ENCODE results near the gene ARHGAP26.

ARHGAP26 gene

GRCh38 chr5:142758796-142759145 is 11.4 kb upstream of the ARHGAP26 start:
- Histone ChIP-seq H3K4me1 (ENCODE audit: insufficient read depth, low read length) (no peaks in the 10 kb centered on the region), H3K27me3 (ENCODE audit: insufficient read depth, low read length) (no peaks in the 10 kb centered on the region), H3K9me3 (ENCODE audit: low read length) (no peaks in the 10 kb centered on the region), H3K36me3 (ENCODE audit: insufficient read depth, low read length) (no peaks in the 10 kb centered on the region), H3K4me3 (ENCODE audit: low read length) (no peak overlapping the region), H2AFZ (ENCODE audit: low read depth, low read length) (no peak overlapping the region)

DNA sequence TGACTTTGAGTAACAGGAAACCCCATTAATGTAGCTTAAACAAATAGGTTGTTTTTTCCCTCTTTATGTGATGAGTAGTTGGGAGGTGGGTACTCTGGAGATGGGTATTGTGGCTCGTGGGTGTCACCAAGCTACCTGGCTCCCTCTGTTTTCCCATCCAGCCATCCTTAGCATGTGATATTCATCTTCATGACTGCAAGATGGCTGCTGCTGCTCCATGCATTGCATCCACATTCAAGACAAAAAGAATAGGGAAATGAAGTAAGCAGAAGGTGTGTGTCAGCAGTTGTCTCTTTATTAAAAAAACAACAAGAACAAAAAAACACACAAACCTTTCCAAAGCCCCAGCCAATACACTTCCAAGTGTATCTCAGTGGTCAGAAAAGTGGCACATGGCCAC is 6.5 kb upstream of the ARHGAP26 start:
- Histone ChIP-seq H3K36me3 (ENCODE audit: insufficient read depth, low read length) (no peaks in the 10 kb centered on the region), H3K9me3 (ENCODE audit: low read length) (no peaks in the 10 kb centered on the region), H3K27me3 (ENCODE audit: insufficient read depth, low read length) (no peaks in the 10 kb centered on the region), H3K4me1 (ENCODE audit: insufficient read depth, low read length) (no peaks in the 10 kb centered on the region), H3K4me3 (ENCODE audit: low read length) (no peak overlapping the region), H2AFZ (ENCODE audit: low read depth, low read length) (no peak overlapping the region)

DNA sequence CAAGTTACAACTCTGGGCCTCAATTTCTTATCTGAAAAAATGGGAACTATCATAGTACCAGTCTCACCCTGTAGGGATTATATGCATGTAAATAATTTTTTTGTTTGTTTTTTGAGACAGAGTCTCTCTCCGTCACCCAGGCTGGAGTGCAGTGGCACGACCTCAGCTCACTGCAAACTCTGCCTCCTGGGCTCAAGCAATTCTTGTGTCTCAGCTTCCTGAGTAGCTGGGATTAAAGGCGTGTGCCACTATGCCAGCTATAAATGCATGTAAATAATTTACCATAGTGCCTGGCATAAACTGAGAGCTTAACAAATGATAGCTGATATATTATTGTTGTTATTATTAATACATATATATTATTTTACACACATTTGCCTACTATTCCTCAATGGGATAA is 3.0 kb upstream of the ARHGAP26 start:
- Histone ChIP-seq H3K4me1 (ENCODE audit: insufficient read depth, low read length) (peaks cover 16% of the 10 kb centered on the region), H2AFZ (ENCODE audit: low read depth, low read length) (no peak overlapping the region), H3K9me3 (ENCODE audit: low read length) (no peaks in the 10 kb centered on the region), H3K4me3 (ENCODE audit: low read length) (no peak overlapping the region), H3K36me3 (ENCODE audit: insufficient read depth, low read length) (no peaks in the 10 kb centered on the region), H3K27me3 (ENCODE audit: insufficient read depth, low read length) (no peaks in the 10 kb centered on the region)

DNA sequence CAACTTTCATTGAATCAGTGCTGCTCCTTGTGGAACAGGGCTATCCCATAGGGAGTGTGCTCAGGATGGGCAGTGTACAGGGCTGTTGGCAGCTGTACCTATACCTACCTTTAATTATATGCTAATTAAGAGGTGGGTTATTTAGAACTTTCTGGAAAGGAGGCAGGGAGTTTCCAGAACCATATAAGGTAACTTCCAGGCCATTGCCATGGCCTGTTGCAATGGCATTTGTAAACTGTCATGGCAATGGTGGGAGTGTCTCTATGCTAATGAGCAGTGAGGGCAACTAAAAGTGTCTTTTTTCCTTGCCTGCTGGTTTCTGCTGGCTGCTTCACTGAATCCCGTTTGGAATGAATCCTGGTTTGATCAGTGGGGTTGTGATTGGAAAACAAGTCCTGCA is 2.3 kb upstream of the ARHGAP26 start:
- Histone ChIP-seq H3K9me3 (ENCODE audit: low read length) (no peaks in the 10 kb centered on the region), H3K36me3 (ENCODE audit: insufficient read depth, low read length) (no peaks in the 10 kb centered on the region), H3K27me3 (ENCODE audit: insufficient read depth, low read length) (no peaks in the 10 kb centered on the region), H3K4me1 (ENCODE audit: insufficient read depth, low read length) (peaks cover 18% of the 10 kb centered on the region), H2AFZ (ENCODE audit: low read depth, low read length) (no peak overlapping the region), H3K4me3 (ENCODE audit: low read length) (no peak overlapping the region)

- Histone ChIP-seq H2AFZ (ENCODE audit: low read depth, low read length) (peak overlapping the region; percentile 96), H3K9me3 (ENCODE audit: low read length) (no peaks in the 10 kb centered on the region), H3K27me3 (ENCODE audit: insufficient read depth, low read length) (no peaks in the 10 kb centered on the region), H3K4me1 (ENCODE audit: insufficient read depth, low read length) (peaks cover 18% of the 10 kb centered on the region), H3K36me3 (ENCODE audit: insufficient read depth, low read length) (no peaks in the 10 kb centered on the region), H3K4me3 (ENCODE audit: low read length) (peak overlapping the region; percentile 71)
Measured at GRCh38 chr5:142769251-142769792, 855 bp upstream of the ARHGAP26 start.

- Histone ChIP-seq H3K36me3 (ENCODE audit: insufficient read depth, low read length) (no peaks in the 10 kb centered on the region), H2AFZ (ENCODE audit: low read depth, low read length) (peak overlapping the region; percentile 96), H3K27me3 (ENCODE audit: insufficient read depth, low read length) (no peaks in the 10 kb centered on the region), H3K4me3 (ENCODE audit: low read length) (peak overlapping the region; percentile 71), H3K4me1 (ENCODE audit: insufficient read depth, low read length) (peaks cover 18% of the 10 kb centered on the region), H3K9me3 (ENCODE audit: low read length) (no peaks in the 10 kb centered on the region)
Measured at GRCh38 chr5:142770650-142771609, 753 bp downstream of the ARHGAP26 start.

GRCh38 chr5:142771666-142772065 is 1.5 kb downstream of the ARHGAP26 start:
- peak overlapping the region; percentile 71 for H3K4me3 ChIP-seq (ENCODE audit: low read length)
- H2AFZ ChIP-seq (ENCODE audit: low read depth, low read length) = peak overlapping the region; percentile 96
- no peaks in the 10 kb centered on the region for H3K9me3 ChIP-seq (ENCODE audit: low read length)
- no peaks in the 10 kb centered on the region for H3K36me3 ChIP-seq (ENCODE audit: insufficient read depth, low read length)
- peaks cover 18% of the 10 kb centered on the region for H3K4me1 ChIP-seq (ENCODE audit: insufficient read depth, low read length)
- H3K27me3 ChIP-seq (ENCODE audit: insufficient read depth, low read length) = no peaks in the 10 kb centered on the region

- Histone ChIP-seq H3K9me3 (ENCODE audit: low read length) (no peaks in the 10 kb centered on the region), H3K27me3 (ENCODE audit: insufficient read depth, low read length) (no peaks in the 10 kb centered on the region), H3K4me1 (ENCODE audit: insufficient read depth, low read length) (peaks cover 18% of the 10 kb centered on the region), H3K36me3 (ENCODE audit: insufficient read depth, low read length) (no peaks in the 10 kb centered on the region), H3K4me3 (ENCODE audit: low read length) (no peak overlapping the region), H2AFZ (ENCODE audit: low read depth, low read length) (no peak overlapping the region)
Measured at GRCh38 chr5:142772446-142773293, 2.5 kb downstream of the ARHGAP26 start.

DNA sequence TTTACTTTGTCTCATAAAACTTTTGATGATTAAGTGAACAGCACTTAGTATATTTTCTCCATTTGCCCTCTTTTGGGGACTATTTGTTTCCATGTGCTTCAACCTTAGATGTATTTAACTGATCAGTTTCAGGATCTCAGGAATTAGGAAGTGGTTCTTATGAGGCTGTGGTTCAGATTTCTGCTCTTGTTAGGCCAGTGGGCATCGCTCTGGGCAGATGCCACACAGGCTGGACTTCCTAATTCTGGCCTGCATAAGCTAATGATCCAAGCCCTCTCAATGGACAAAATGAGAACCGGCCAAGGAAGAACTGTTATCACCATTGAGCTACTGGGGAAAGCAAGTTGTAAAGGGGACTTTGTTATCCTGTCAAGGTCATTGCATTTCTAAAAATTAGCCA is 6.9 kb downstream of the ARHGAP26 start:
- no peak overlapping the region for H3K4me3 ChIP-seq (ENCODE audit: low read length)
- no peaks in the 10 kb centered on the region for H3K27me3 ChIP-seq (ENCODE audit: insufficient read depth, low read length)
- H3K9me3 ChIP-seq (ENCODE audit: low read length) = no peaks in the 10 kb centered on the region
- H3K4me1 ChIP-seq (ENCODE audit: insufficient read depth, low read length) = peaks cover 8% of the 10 kb centered on the region
- H2AFZ ChIP-seq (ENCODE audit: low read depth, low read length) = no peak overlapping the region
- no peaks in the 10 kb centered on the region for H3K36me3 ChIP-seq (ENCODE audit: insufficient read depth, low read length)

DNA sequence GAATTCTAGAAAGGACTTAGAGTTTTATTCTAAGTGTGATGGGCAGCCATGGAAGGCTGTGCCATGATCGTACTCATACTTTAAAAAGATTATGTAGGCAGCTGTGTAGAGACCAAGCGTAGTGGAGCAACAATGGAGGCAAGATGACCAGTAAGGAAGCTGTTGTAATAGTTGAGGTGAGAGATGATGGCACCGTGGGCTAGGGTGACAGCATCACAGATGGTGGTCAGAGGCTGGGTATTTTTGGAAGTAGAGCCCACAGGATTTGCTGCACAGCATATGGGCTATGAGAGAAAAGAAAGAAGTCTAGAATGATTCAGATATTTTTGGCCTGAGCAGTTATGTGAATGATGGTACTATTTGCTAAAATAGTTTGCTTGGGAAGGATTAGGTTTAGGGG is 7.7 kb downstream of the ARHGAP26 start:
- peaks cover 5% of the 10 kb centered on the region for H3K4me1 ChIP-seq (ENCODE audit: insufficient read depth, low read length)
- H3K4me3 ChIP-seq (ENCODE audit: low read length) = no peak overlapping the region
- H2AFZ ChIP-seq (ENCODE audit: low read depth, low read length) = no peak overlapping the region
- no peaks in the 10 kb centered on the region for H3K9me3 ChIP-seq (ENCODE audit: low read length)
- no peaks in the 10 kb centered on the region for H3K36me3 ChIP-seq (ENCODE audit: insufficient read depth, low read length)
- H3K27me3 ChIP-seq (ENCODE audit: insufficient read depth, low read length) = no peaks in the 10 kb centered on the region

GRCh38 chr5:142779163-142779840 is 9.1 kb downstream of the ARHGAP26 start:
- H3K27me3 ChIP-seq (ENCODE audit: insufficient read depth, low read length) = no peaks in the 10 kb centered on the region
- H3K4me1 ChIP-seq (ENCODE audit: insufficient read depth, low read length) = peaks cover 16% of the 10 kb centered on the region
- no peak overlapping the region for H3K4me3 ChIP-seq (ENCODE audit: low read length)
- no peak overlapping the region for H2AFZ ChIP-seq (ENCODE audit: low read depth, low read length)
- H3K36me3 ChIP-seq (ENCODE audit: insufficient read depth, low read length) = no peaks in the 10 kb centered on the region
- no peaks in the 10 kb centered on the region for H3K9me3 ChIP-seq (ENCODE audit: low read length)

DNA sequence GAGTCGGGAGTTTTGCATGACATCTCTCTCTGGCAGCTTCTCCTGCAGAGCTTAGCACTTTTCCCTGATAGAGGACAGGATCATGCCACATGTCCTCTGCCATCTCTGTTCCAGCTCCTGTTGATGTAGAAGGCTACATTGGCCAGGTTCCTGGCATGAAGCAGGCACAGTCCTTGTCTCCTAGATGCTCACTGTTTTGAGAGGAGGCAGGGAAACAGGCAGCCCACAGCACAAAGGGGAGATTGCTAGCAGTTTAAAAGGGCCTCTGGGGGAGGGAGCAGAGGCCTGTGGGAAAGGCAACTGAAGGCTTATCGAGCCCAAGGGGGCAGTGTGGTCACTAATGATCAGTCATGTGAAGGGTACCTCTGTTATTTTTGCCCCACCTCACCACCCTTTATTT is 10.7 kb downstream of the ARHGAP26 start:
- H3K36me3 ChIP-seq (ENCODE audit: insufficient read depth, low read length) = no peaks in the 10 kb centered on the region
- H3K27me3 ChIP-seq (ENCODE audit: insufficient read depth, low read length) = no peaks in the 10 kb centered on the region
- no peak overlapping the region for H3K4me3 ChIP-seq (ENCODE audit: low read length)
- H3K4me1 ChIP-seq (ENCODE audit: insufficient read depth, low read length) = peaks cover 19% of the 10 kb centered on the region
- H2AFZ ChIP-seq (ENCODE audit: low read depth, low read length) = no peak overlapping the region
- no peaks in the 10 kb centered on the region for H3K9me3 ChIP-seq (ENCODE audit: low read length)
